ENCODE measurements around the gene OR10G8.

OR10G8 gene

GRCh38 chr11:124069429-124070401 is 43.1 kb downstream of the OR10G8 start:
- Histone ChIP-seq H3K4me3 (no peak overlapping the region), H3K27me3 (ENCODE audit: low read depth) (peaks cover 2% of the 10 kb centered on the region; the same call in 1 of the 2 replicates), H3K9me3 (no peaks in the 10 kb centered on the region), H3K4me1 (no peaks in the 10 kb centered on the region), H3K36me3 (replicated peaks) (no peaks in the 10 kb centered on the region)
- DNase-seq (ENCODE audit: low spot score in 2 of 2), result peak; percentile 55 to 77
- in situ Hi-C loops (cut with MboI; ENCODE audit: low sequenced_read_pairs), result no loop called here

DNA sequence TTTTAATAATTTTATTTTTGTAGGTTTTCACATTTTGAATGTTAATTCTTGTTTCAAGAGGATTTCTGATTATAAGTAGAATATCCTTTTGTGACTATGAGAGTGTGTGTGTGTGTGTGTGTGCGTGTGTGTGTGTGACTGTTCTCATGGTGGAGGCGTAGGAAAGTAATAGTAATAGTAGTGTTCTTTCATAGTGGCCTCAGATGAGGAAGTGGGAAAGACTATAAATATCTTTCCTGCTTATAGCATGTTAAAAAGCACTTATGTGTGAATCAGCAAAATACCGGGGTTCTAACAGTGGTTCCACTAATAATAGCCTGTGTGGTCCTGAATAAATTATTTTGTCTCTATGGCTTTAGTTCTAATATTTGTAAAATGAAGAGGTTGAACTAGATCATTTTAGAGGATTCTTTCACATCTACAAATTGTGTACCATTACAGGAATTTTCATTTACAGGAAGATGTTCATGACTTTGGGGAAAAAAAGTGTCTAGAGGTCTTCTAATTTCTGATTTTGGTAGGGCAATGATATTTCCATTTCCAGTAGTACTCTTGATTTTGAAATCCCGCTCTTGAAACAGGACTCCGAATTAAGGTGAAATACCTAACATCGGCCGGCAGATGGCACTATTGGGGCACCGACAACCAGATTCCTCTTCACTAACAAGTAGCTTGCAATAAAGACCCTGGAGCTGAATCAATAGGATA is 44.5 kb downstream of the OR10G8 start:
- H3K4me1 ChIP-seq, result no peaks in the 10 kb centered on the region
- H3K27me3 ChIP-seq (ENCODE audit: low read depth), result peaks cover 2% of the 10 kb centered on the region; the same call in 1 of the 2 replicates
- no peaks in the 10 kb centered on the region for H3K36me3 ChIP-seq (replicated peaks)
- in situ Hi-C loops (cut with MboI; ENCODE audit: low sequenced_read_pairs), result no loop called here
- no peak overlapping the region for H3K4me3 ChIP-seq
- peak; percentile 57 to 73 for DNase-seq (ENCODE audit: low spot score in 2 of 2)
- H3K9me3 ChIP-seq, result no peaks in the 10 kb centered on the region

- Histone ChIP-seq H3K4me3 (no peak overlapping the region), H3K36me3 (replicated peaks) (no peaks in the 10 kb centered on the region), H3K27me3 (ENCODE audit: low read depth) (peaks cover 2% of the 10 kb centered on the region; the same call in 1 of the 2 replicates), H3K9me3 (no peaks in the 10 kb centered on the region), H3K4me1 (no peaks in the 10 kb centered on the region)
- in situ Hi-C loops (cut with MboI; ENCODE audit: low sequenced_read_pairs), result no loop called here
- no peak for DNase-seq (ENCODE audit: low spot score in 2 of 2)
Observed at GRCh38 chr11:124071623-124071948, 45.0 kb downstream of the OR10G8 start.

- Histone ChIP-seq H3K4me1 (no peaks in the 10 kb centered on the region), H3K4me3 (no peak overlapping the region), H3K9me3 (no peaks in the 10 kb centered on the region), H3K27me3 (ENCODE audit: low read depth) (peaks cover 2% of the 10 kb centered on the region; the same call in 1 of the 2 replicates), H3K36me3 (replicated peaks) (no peaks in the 10 kb centered on the region)
- in situ Hi-C loops (cut with MboI; ENCODE audit: low sequenced_read_pairs), result no loop called here
- DNase-seq (ENCODE audit: low spot score in 2 of 2), result no peak
Observed at GRCh38 chr11:124072147-124072546, 45.5 kb downstream of the OR10G8 start.

DNA sequence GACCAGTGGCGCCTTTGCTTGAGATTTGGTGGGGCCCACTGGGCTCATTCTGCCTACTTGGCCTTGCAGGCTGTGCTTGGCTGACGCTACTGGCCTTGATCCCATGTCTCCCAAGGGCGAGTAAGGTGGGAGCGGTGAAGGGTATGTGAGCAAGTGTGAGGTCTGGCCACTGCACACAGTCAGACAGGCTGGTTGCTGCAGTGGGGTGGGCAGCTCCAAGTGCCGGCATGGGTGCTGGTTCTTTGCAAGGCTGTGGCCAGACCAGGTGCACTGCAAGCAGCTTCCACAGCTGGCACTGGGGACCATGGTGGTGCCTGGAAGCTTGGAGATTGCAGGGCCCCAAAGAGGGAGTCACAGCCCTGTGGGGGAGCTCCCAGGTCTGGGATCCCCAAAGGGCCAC is 48.0 kb downstream of the OR10G8 start:
- in situ Hi-C loops (cut with MboI; ENCODE audit: low sequenced_read_pairs), result no loop called here
- Histone ChIP-seq H3K9me3 (no peaks in the 10 kb centered on the region), H3K4me3 (no peak overlapping the region), H3K27me3 (ENCODE audit: low read depth) (no peaks in the 10 kb centered on the region), H3K36me3 (replicated peaks) (no peaks in the 10 kb centered on the region), H3K4me1 (no peaks in the 10 kb centered on the region)
- DNase-seq (ENCODE audit: low spot score in 2 of 2), result no peak

GRCh38 chr11:124075492-124075840 is 48.9 kb downstream of the OR10G8 start:
- no peaks in the 10 kb centered on the region for H3K4me1 ChIP-seq
- H3K27me3 ChIP-seq (ENCODE audit: low read depth), result no peaks in the 10 kb centered on the region
- in situ Hi-C loops (cut with MboI; ENCODE audit: low sequenced_read_pairs), result loop anchor here (25.0 kb wide), 1 partner anchor 512 kb away; no protein-coding TSS in a partner anchor
- no peaks in the 10 kb centered on the region for H3K9me3 ChIP-seq
- H3K4me3 ChIP-seq, result no peak overlapping the region
- no peaks in the 10 kb centered on the region for H3K36me3 ChIP-seq (replicated peaks)
- DNase-seq (ENCODE audit: low spot score in 2 of 2), result no peak

- in situ Hi-C loops (cut with MboI; ENCODE audit: low sequenced_read_pairs), result loop anchor here (25.0 kb wide), 1 partner anchor 511 kb away; no protein-coding TSS in a partner anchor
- Histone ChIP-seq H3K9me3 (no peaks in the 10 kb centered on the region), H3K4me3 (no peak overlapping the region), H3K4me1 (no peaks in the 10 kb centered on the region), H3K27me3 (ENCODE audit: low read depth) (no peaks in the 10 kb centered on the region), H3K36me3 (replicated peaks) (no peaks in the 10 kb centered on the region)
- DNase-seq (ENCODE audit: low spot score in 2 of 2), result no peak
Observed at GRCh38 chr11:124075841-124076651, 49.4 kb downstream of the OR10G8 start.

DNA sequence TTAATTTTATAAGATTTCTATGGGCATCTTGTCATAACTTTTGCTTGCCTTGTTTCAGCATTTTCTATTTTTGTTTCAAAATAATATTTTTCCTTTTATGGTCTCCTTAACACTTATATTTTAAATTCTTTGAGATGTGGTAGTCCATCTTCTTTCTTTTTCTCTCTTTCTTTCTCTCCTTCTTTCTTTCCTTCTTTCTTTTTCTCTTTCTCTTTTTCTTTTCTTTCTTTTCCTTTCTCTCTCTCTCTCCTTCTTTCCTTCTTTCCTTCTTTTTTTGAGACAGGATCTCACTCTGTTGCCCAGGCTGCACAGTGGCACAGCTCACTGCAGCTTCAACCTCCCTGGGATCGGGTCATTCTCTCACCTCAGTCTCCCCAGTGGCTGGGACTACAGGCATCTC is 50.7 kb downstream of the OR10G8 start:
- Histone ChIP-seq H3K36me3 (replicated peaks) (no peaks in the 10 kb centered on the region), H3K4me3 (no peak overlapping the region), H3K9me3 (no peaks in the 10 kb centered on the region), H3K4me1 (no peaks in the 10 kb centered on the region), H3K27me3 (ENCODE audit: low read depth) (no peaks in the 10 kb centered on the region)
- no peak for DNase-seq (ENCODE audit: low spot score in 2 of 2)
- in situ Hi-C loops (cut with MboI; ENCODE audit: low sequenced_read_pairs), result loop anchor here (25.0 kb wide), 1 partner anchor 510 kb away; no protein-coding TSS in a partner anchor

DNA sequence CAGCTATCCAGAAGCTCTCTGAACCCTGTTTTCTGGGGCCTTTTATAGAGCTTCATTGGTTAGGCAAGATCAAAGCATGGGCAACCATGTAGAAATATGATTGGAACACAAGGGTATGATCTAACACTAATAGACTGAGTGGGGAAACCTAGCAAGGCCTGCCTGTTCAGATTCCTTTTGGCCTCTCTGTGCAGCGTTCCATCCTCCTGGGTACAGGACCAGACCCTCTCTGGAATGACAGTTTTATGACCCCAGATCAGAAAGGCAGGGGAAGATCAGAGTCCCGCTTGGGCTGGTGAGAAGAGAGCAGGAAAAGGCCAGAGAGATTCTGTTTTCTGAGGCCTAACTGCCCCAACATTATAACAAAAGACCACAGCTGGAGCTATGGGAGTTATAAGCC is 52.0 kb downstream of the OR10G8 start:
- Histone ChIP-seq H3K9me3 (no peaks in the 10 kb centered on the region), H3K36me3 (replicated peaks) (no peaks in the 10 kb centered on the region), H3K4me1 (no peaks in the 10 kb centered on the region), H3K4me3 (no peak overlapping the region), H3K27me3 (ENCODE audit: low read depth) (no peaks in the 10 kb centered on the region)
- DNase-seq (ENCODE audit: low spot score in 2 of 2), result no peak
- in situ Hi-C loops (cut with MboI; ENCODE audit: low sequenced_read_pairs), result loop anchor here (25.0 kb wide), 1 partner anchor 509 kb away; no protein-coding TSS in a partner anchor

DNA sequence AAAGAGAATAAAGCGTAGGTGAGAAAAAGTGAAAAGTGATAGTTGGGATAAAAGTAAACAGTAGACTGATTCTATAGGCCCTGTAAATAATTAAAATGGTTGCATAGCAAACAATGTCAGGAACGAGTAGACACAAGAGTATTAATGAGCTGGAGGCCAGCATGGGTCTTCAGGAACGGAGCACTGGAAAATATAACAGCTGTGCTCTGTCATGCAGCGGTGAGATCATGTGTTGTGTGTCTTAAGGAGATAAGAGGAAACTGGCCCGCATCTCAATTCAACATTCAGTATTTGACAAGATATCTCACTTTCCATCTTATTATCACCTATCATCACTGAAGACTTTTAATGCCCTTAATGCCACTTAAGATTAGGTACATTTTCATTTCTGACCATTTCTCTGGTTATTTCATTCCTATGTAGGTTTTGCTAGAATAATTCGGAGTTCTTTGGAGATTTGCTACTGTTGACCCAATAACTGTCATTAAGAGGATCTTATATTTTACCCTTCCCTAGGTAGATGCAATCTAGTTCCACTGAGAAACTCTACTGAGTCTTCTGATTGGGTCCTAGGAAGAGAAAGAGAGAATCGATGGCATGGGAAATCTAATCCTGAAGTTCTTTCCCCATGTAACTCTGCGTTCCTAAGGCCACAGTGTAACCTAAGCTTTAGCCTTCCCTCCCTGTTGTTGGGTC is 53.2 kb downstream of the OR10G8 start:
- in situ Hi-C loops (cut with MboI; ENCODE audit: low sequenced_read_pairs), result loop anchor here (25.0 kb wide), 1 partner anchor 508 kb away; no protein-coding TSS in a partner anchor
- no peaks in the 10 kb centered on the region for H3K9me3 ChIP-seq
- H3K4me3 ChIP-seq, result no peak overlapping the region
- H3K27me3 ChIP-seq (ENCODE audit: low read depth), result no peaks in the 10 kb centered on the region
- no peaks in the 10 kb centered on the region for H3K36me3 ChIP-seq (replicated peaks)
- no peaks in the 10 kb centered on the region for H3K4me1 ChIP-seq
- no peak for DNase-seq (ENCODE audit: low spot score in 2 of 2)
